Measurements from ENCODE around the gene TP53TG5. TPM values are rescaled to one million over a fixed set of nuclear protein-coding genes. Genes with fewer than 3 reads are reported as not detected.

Gene TP53TG5
- total and polyA plus RNA-seq, 2 of the 8 experiments (the other 6 are each of a cell fraction or from before 2014, with no cell fraction given): not detected

DNA sequence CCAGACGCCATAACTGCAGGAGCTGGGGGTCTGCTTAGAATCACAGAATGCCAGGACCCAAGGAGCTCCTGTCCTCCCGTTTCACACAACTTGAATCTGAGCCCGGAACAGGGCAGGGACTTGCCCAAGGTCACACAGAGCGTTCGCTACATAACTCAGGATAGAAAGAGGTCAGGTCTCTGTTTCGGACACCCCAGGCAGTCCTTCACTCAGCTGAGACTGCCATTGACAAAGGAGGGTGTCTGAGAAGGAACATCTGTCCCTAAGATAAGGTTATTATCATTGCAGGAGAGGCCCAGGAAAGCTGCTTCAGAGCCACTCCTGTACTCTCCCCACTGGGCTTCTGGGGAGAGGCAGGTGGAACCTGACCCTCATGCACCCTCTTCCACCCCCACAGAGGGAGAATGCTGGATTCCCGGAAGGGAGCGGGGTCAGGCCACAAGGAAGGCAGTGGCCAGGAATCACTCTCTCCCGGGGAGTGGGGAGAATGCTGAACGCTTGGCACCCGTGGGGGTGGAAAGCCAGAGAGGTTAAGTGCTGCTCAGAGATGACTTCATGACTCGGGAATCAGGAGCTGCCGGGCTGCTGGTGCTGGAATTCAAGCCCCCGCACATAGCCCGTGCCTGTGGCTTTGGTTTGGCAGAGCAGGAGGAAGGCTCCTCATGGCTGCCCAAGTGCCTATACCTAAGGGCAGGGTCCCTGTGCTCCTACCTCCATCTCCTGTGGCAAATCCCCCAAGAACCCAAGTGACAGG is 40.6 kb downstream of the TP53TG5 start (continued):
- TF ChIP-seq SIX5 (IDR thresholded peaks at IDR 0.05; ENCODE audit: low read depth, low read length): no peak
- TF ChIP-seq SAP30 (IDR thresholded peaks at IDR 0.05; ENCODE audit: insufficient read depth, insufficient replicate concordance, low read length): no peak
- TF ChIP-seq CREB1 (IDR thresholded peaks at IDR 0.05): no peak
- TF ChIP-seq BRCA1 (IDR thresholded peaks at IDR 0.05; ENCODE audit: low read depth, low read length): no peak
- TF ChIP-seq, protein P1, sequence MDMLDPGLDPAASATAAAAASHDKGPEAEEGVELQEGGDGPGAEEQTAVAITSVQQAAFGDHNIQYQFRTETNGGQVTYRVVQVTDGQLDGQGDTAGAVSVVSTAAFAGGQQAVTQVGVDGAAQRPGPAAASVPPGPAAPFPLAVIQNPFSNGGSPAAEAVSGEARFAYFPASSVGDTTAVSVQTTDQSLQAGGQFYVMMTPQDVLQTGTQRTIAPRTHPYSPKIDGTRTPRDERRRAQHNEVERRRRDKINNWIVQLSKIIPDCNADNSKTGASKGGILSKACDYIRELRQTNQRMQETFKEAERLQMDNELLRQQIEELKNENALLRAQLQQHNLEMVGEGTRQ (IDR thresholded peaks at IDR 0.05; ENCODE audit: low read length): no peak
- no peak for TF ChIP-seq TAF7 (optimal IDR thresholded peaks at IDR 0.05; ENCODE audit: borderline replicate concordance, low read depth, low read length)

Data from H1 (cell line).